ENCODE data around the gene MRPL22. TPM values are rescaled to one million over a fixed set of nuclear protein-coding genes. Genes with fewer than 3 reads are reported as not detected.

MRPL22 gene
- total RNA-seq (10 to 100 TPM; 33.8 to 38.4 TPM), polyA plus RNA-seq (ENCODE audit: insufficient read length in 6 of 6) (10 to 100 TPM; 39.1 to 44.8 (median 43.9) TPM)
- long read RNA-seq, donor 1, transcript MRPL22-202 (6 exons, 784 nt) = minor isoform, 13 of 89 reads
- long read RNA-seq, donor 1, transcript MRPL22-201 (6 exons, 3,035 nt) = minor isoform, 7 of 89 reads
- long read RNA-seq, donor 1, transcript MRPL22-207 (7 exons, 3,176 nt) = major isoform, 45 of 89 reads
- long read RNA-seq, donor 1, partial matches to known transcripts = 24 of 89 reads
- long read RNA-seq, donor 1, other reads (novel, unspliced or antisense) = 0 of 89 reads
- long read RNA-seq, donor 2, transcript MRPL22-205 (3 exons, 2,344 nt) = minor isoform, 5 of 73 reads
- long read RNA-seq, donor 2, transcript MRPL22-202 (6 exons, 784 nt) = minor isoform, 9 of 73 reads
- long read RNA-seq, donor 2, transcript MRPL22-207 (7 exons, 3,176 nt) = major isoform, 41 of 73 reads
- long read RNA-seq, donor 2, transcript MRPL22-201 (6 exons, 3,035 nt) = minor isoform, 7 of 73 reads
- long read RNA-seq, donor 2, partial matches to known transcripts = 10 of 73 reads
- long read RNA-seq, donor 2, other reads (novel, unspliced or antisense) = 0 of 73 reads
- long read RNA-seq, donor 3, transcript MRPL22-201 (6 exons, 3,035 nt) = minor isoform, 5 of 54 reads
- long read RNA-seq, donor 3, transcript MRPL22-202 (6 exons, 784 nt) = minor isoform, 5 of 54 reads
- long read RNA-seq, donor 3, transcript MRPL22-207 (7 exons, 3,176 nt) = major isoform, 31 of 54 reads
- long read RNA-seq, donor 3, partial matches to known transcripts = 10 of 54 reads
- long read RNA-seq, donor 3, other reads (novel, unspliced or antisense) = 0 of 54 reads
- long read RNA-seq, donor 4, transcript MRPL22-207 (7 exons, 3,176 nt) = major isoform, 31 of 33 reads
- long read RNA-seq, donor 4, partial matches to known transcripts = 1 of 33 reads
- long read RNA-seq, donor 4, other reads (novel, unspliced or antisense) = 0 of 33 reads
- long read RNA-seq, donor 5, transcript MRPL22-202 (6 exons, 784 nt) = minor isoform, 10 of 91 reads
- long read RNA-seq, donor 5, transcript MRPL22-201 (6 exons, 3,035 nt) = minor isoform, 5 of 91 reads
- long read RNA-seq, donor 5, transcript MRPL22-207 (7 exons, 3,176 nt) = major isoform, 43 of 91 reads
- long read RNA-seq, donor 5, partial matches to known transcripts = 29 of 91 reads
- long read RNA-seq, donor 5, other reads (novel, unspliced or antisense) = 0 of 91 reads
- long read RNA-seq, donor 6, transcript MRPL22-207 (7 exons, 3,176 nt) = major isoform, 45 of 82 reads
- long read RNA-seq, donor 6, transcript MRPL22-201 (6 exons, 3,035 nt) = minor isoform, 9 of 82 reads
- long read RNA-seq, donor 6, transcript MRPL22-202 (6 exons, 784 nt) = minor isoform, 9 of 82 reads
- long read RNA-seq, donor 6, partial matches to known transcripts = 16 of 82 reads
- long read RNA-seq, donor 6, other reads (novel, unspliced or antisense) = 0 of 82 reads
- long read RNA-seq, donor 7, transcript MRPL22-202 (6 exons, 784 nt) = minor isoform, 6 of 45 reads
- long read RNA-seq, donor 7, transcript MRPL22-207 (7 exons, 3,176 nt) = major isoform, 29 of 45 reads
- long read RNA-seq, donor 7, partial matches to known transcripts = 6 of 45 reads
- long read RNA-seq, donor 7, other reads (novel, unspliced or antisense) = 0 of 45 reads
- long read RNA-seq, donor 8, transcript MRPL22-207 (7 exons, 3,176 nt) = major isoform, 31 of 37 reads
- long read RNA-seq, donor 8, partial matches to known transcripts = 0 of 37 reads
- long read RNA-seq, donor 8, other reads (novel, unspliced or antisense) = 0 of 37 reads
- long read RNA-seq, donor 9 = 0 reads
- long read RNA-seq, donor 10, transcript MRPL22-207 (7 exons, 3,176 nt) = major isoform, 49 of 57 reads
- long read RNA-seq, donor 10, partial matches to known transcripts = 1 of 57 reads
- long read RNA-seq, donor 10, other reads (novel, unspliced or antisense) = 0 of 57 reads
- long read RNA-seq, donor 11, transcript MRPL22-202 (6 exons, 784 nt) = minor isoform, 8 of 50 reads
- long read RNA-seq, donor 11, transcript MRPL22-207 (7 exons, 3,176 nt) = major isoform, 38 of 50 reads
- long read RNA-seq, donor 11, partial matches to known transcripts = 0 of 50 reads
- long read RNA-seq, donor 11, other reads (novel, unspliced or antisense) = 0 of 50 reads
- long read RNA-seq, donor 12, transcript MRPL22-207 (7 exons, 3,176 nt) = major isoform, 33 of 54 reads
- long read RNA-seq, donor 12, partial matches to known transcripts = 12 of 54 reads
- long read RNA-seq, donor 12, other reads (novel, unspliced or antisense) = 0 of 54 reads

- peak in 1 of 2 donors; percentile 37 for TF ChIP-seq CTCF (IDR thresholded peaks at IDR 0.05)
- H3K9me3 ChIP-seq = no peaks in the 10 kb centered on the region
- peak within 1 kb of the TSS; percentile 62 to 79 for H3K4me3 ChIP-seq
- H3K27me3 ChIP-seq = no peaks in the 10 kb centered on the region
- H3K36me3 ChIP-seq = no peaks in the 10 kb centered on the region
- peak within 1 kb of the TSS; percentile 74 to 85 for H3K27ac ChIP-seq
- intact Hi-C loops (cut with DNase I) = no loop called here
- DNase-seq (peak; percentile 90 to 96 (median 94)), ATAC-seq (peak; percentile 71)
- peaks cover 21 to 62% of the 10 kb centered on the region in 2 donors for H3K4me1 ChIP-seq
These were observed at the start of gene MRPL22 for GRCh38 chr5:154940772-154941620. Gene MRPL22 (plus strand): TSS chr5:154941073. CDS start chr5:154941111, 38 bp downstream.

GRCh38 chr5:154892369-154892771 lies 48.5 kb upstream of the MRPL22 start:
- TF ChIP-seq CTCF (IDR thresholded peaks at IDR 0.05) = no peak
- no peak for DNase-seq
- H3K4me3 ChIP-seq = no peak overlapping the region
- peak overlapping the region in 1 of 2 donors; percentile 28 for H3K27ac ChIP-seq
- H3K36me3 ChIP-seq = peaks cover 0 to 100% of the 10 kb centered on the region in 2 donors
- no peak for ATAC-seq
- H3K27me3 ChIP-seq = no peaks in the 10 kb centered on the region
- no peaks in the 10 kb centered on the region for H3K4me1 ChIP-seq
- intact Hi-C loops (cut with DNase I) = no loop called here
- H3K9me3 ChIP-seq = peaks cover 0 to 1% of the 10 kb centered on the region in 2 donors

- DNase-seq (no peak), ATAC-seq (no peak)
- no peaks in the 10 kb centered on the region for H3K9me3 ChIP-seq
- H3K27ac ChIP-seq = no peak overlapping the region
- peaks cover 0 to 100% of the 10 kb centered on the region in 2 donors for H3K36me3 ChIP-seq
- no peak overlapping the region for H3K4me3 ChIP-seq
- no peak for TF ChIP-seq CTCF (IDR thresholded peaks at IDR 0.05)
- no peaks in the 10 kb centered on the region for H3K27me3 ChIP-seq
- H3K4me1 ChIP-seq = no peaks in the 10 kb centered on the region
- intact Hi-C loops (cut with DNase I) = no loop called here
These were observed 47.5 kb upstream of the MRPL22 start for GRCh38 chr5:154893381-154893780.
